GM21447 (cell line): ENCODE measurements around the gene RNF149.
"Not testable (repeated sequence)": the region's sequence is repeated elsewhere in the genome, so short reads cannot be mapped to it uniquely, and the experiment has no call there.

Source experiments
- ATAC-seq: cut with Tn5 transposase; IDR thresholded peaks from one replicate; pipeline ENCODE4 v1.9.1; 2021; ENCODE audit not compliant: unreplicated experiment

RNF149 gene, protein sequence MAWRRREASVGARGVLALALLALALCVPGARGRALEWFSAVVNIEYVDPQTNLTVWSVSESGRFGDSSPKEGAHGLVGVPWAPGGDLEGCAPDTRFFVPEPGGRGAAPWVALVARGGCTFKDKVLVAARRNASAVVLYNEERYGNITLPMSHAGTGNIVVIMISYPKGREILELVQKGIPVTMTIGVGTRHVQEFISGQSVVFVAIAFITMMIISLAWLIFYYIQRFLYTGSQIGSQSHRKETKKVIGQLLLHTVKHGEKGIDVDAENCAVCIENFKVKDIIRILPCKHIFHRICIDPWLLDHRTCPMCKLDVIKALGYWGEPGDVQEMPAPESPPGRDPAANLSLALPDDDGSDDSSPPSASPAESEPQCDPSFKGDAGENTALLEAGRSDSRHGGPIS

DNA sequence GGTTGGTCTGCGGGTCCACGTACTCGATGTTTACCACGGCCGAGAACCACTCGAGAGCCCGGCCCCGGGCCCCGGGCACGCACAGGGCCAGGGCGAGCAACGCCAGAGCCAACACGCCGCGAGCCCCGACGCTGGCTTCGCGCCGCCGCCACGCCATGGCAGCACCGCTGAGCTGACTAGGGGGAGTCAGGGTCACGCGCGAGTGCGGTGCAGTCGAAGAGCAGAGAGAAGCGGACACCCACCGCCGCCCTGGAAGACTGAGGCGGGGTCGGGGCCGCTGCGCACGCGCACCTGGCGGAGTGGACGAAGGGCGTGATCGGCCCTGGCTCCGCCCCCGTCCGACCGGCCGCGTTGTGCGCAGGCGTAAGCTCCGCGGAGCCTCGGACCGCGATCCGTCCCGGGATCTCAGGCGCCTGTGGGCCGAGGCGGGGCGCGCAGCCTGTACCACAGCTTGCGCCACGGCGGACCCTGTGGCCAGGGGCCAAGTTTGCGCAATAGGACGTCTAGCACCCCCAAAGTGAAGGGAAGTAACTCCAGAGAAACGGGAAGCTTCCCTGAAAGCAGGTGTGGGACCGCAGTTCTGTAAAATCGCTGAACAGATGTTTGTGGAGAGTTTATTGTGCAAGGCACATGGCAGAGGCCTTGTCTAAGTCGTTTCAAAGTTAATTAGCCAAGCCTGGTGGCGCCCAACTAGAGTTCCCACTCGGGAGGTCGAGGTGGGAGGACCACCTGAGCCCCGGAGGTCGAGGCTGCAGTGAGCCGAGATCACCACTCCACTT is at the start of gene RNF149:
RNF149 (minus strand) TSS at position 270 of the 779 bp plus-strand sequence; CDS start at position 157, 113 bp downstream.
- peak; percentile 50 for ATAC-seq

DNA sequence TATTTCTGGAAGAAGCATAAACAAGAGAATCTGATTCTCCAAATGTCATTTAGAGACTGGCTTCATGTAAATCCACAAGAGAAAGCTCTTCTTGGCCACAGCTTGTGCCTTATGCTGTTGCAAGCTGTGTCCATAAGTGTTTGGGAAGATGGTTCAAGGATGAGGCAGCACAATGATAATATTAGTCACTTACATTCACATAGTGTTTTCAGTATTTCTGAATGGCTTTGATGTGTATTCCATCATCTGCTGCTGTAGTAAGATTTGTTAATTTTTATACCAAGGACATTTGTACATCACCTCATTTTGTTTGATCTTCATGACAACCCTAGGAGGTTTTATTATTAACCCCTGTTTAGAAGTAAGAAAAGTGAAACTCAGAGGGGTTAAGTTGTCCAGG is 48.9 kb upstream of the RNF149 start:
- ATAC-seq = no peak

DNA sequence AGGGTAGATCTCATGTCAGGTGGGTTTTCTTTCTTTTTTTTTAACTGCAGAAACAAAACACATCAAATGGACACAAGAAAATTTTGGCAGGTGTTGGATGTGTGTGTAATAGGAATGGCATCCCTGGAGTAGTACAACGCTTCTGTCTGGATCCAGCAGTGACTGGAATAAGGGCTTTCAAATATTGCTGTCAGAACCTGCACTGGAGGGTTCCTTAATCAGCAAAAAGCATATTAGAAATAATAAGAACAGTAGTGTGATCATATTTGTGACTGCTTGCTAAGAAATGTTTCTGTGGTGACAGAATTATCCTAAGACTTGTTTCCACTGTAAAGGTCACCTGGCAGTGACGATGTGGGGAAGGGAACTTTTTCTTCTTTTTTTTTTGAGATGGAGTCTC is 48.0 kb upstream of the RNF149 start:
- no peak for ATAC-seq

DNA sequence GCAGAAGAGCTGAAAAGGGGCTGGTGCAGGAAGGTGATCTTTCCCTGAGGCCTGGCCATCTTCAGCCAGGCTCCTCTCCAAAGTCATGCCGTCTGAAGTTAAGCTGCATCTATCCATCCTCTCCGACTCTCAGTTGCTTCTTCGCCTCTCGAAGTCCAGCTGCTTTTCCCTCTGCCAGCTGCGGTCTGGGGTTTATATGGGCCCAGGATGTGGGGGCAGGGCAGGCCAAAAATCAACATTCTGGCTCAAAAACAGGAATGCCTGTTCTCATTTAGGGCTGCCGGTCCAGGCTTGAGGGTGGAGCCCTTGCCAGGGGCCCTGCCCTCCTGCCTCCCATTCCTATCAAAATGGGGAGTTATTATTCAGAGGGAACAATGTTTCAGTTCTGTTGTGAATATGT is 47.6 kb upstream of the RNF149 start:
- no peak for ATAC-seq

DNA sequence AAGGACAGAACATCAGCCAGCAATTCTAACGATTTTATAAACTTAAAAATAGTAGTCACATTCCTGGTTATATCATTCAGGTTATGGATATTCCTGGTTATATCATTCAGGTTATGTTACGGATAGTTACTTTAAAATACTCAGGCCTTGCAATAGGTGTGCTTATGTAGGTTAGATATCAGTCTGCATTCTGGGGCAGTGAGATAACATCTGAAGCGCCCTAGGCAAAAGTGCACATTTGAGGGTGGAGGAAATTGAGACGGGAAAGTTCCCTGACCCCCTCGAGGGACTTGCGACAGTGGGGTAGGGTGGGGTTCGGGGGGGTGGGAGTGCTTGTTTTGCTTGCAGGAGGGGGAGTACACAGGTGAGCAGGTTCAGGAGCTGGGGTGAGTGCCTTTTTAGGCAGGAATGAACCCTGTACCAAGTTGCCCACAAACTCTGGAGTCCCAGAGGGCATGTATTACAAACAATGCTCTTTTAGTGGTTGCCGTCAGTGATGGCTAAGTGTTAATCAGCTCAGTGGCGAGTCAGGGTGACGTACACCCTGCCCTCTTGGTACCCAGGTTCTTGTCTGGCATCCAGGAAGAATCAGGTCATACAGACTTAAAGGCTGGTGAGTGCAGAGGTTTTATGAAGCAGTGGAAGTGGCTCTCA is 47.0 kb upstream of the RNF149 start:
- ATAC-seq = no peak

DNA sequence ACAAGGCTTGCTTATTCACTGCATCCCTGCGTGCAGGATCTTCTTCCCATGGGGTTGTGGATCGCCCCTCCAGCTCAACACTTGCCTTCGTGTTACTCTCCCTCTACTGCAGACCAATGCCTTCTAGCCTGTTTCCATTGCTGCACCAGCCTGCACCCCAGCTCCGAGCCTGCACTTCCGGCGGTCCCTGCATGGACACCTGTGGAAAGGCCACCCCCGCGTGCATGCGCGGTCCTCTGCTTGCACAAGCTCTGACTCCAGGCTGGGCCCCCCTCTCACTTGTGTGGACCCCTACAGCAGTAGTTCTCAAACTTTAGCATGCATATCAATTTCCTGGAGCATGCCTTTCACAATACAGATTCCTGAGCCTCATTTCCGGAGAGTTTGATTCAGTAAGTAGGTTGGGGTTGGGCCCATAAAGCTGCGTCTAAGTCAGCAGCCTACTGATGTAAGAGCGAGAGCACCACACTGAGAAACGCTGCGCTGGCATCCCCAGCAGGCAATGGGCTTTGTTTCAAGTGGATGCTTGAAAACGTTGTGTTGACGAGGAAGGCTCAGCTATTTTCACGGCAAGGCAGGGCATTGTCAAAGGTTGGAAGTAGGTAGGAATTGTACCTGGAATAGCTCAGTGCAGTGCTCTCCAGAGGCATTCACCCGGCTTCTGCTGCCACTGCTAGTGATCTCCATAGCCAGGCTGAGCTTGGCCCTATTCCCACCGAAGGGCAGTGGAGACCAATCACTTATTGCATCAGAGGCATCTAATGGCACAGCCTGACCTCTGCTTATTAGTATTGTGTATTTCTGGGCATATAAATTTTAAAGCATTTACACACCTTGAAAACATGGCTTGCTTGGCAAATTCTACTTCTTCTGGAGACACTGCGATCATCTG is 46.2 kb upstream of the RNF149 start:
- ATAC-seq = no peak

DNA sequence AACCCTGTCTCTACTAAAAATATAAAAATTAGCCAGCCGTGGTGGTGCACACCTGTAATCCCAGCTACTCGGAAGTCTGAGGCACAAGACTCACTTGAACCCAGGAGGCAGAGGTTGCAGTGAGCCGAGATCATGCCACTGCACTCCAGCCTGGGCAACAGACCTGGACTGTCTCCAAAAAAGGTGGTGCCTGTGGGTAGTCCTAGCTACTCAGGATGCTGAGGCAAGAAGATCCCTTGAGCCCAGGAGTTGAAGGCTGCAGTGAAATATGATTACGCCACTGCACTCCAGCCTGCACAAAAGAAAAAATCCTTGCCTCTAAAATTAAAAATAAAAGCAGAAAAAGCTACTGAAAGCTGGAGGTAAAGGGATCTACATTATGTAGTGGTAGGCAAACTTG is 44.1 kb upstream of the RNF149 start:
- ATAC-seq = not testable (repeated sequence)

DNA sequence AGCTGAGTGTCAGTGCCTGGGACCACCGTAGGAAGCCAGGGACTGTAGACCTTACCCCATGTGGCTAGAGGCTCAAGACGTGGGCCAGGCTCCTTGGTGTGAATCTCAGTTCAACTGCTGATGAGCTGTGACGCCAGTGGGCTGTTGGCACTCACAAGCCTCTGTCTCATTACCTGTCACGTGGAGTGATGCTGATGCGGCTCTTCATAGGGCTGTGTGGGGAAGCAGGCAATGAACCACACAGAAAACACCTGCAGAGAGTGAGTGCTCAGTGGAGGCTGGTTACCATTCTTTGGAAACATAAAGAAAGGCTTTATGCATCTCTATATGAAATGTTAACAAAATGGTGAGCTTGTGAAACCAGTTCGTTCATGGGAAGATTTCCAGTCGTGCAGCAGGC is 42.7 kb upstream of the RNF149 start:
- ATAC-seq = no peak

DNA sequence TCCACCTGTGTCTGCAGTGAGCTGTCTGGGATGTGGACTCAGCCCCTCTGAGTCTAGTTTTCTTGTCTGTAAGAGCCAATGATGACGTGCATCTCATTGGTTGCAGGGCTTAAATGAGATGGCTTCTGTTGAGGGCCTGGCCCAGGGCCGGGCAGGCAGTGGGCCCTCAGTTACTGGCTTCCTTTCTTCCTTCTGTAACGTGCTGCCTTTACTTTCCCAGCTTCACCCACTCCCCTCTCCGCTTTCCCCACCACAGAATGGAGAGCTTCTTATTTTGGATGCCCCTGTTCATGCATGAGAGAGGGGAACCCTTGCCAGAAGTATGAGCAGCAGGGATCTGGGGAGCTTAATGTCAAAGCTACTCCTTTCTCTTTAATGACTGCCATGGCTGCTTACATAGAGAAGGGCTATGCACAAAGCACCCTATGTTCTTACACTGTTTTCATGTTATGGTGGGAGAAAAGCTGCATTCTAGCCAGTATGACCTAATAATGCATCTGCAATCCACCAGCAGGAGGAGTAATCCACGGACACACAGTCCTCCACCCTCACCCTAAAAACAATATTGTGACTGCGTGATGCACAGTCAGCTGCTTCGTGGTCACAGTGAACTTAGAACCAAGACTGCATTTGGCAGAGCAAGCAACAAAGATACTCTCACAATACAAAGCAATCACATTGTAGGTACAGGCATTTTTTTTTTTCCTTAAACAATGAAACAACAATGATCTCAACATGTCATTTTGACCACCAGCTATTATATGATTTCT is 41.6 kb upstream of the RNF149 start:
- ATAC-seq = no peak

DNA sequence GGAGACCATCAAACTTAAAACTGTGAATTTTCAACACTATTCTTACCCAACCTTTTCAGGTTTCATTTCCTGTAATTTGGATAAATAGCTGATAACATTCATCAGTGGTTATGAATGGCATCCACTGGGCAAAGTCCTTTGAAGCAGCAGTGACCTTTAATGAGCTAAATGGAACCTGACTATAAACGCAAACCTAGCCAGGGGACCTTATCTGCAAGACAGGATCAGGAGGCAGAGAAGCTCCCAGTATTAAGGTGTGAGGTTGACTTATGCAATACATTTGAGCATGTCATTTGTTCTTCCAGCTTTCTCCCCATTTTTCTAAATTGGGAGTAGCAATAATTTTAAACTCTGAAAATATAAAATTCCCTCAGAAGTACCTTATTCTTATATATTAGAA is 40.4 kb upstream of the RNF149 start:
- ATAC-seq = no peak

DNA sequence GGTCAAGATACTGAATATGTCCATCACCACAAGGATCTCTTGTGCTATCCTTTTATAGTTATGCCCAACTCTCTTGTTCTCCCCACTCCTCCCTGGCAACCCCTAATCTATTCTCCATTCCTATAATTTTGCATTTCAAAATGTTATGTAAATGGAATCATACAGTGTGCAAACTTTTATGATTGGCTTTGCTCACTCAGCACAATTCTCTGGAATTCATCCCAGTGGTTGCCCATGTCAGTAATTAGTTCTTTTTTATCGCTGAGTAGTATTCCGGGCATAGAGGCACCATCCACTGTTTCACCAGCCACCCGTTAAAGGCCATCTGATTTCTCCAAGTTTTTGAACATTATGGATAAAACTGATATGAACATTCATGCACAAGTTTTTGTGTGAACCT is 38.4 kb upstream of the RNF149 start:
- ATAC-seq = no peak

DNA sequence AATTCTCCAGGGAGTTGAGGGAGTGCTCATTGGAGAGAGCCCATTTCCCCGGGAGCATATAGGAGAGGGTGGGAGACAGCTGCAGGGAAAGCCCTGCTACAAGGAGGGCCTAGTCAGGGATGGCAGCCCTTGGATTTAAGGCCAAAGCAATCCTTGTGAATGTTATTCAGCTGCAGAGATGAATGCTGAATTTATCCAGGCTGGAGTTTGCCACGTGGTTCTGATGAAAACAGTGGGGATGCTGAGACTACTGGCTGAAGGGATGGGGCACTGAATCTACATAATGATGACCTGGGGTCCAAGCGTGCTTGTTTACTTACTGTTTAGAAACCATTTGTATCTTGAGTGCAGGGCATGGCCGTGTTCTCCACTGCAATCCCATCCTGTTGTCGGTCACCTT is 35.6 kb upstream of the RNF149 start:
- ATAC-seq = no peak

DNA sequence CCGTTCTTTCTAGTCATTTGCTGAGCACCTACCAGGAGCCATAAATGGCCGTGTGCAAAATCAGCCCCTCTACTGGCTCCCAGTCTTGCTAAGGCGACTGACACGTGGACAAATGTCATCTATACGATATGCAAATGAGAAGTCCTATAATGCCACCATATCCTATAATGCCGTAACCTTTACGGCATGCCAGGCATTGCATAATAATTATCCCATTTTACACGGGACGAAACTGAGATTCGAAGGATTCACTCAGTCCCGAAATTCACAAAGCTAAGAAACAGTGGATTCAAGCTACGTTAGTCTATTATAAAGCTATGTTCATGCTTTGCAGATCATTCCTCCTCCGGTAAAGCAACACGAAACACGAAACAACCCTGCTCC is 34.1 kb upstream of the RNF149 start:
- ATAC-seq = no peak

DNA sequence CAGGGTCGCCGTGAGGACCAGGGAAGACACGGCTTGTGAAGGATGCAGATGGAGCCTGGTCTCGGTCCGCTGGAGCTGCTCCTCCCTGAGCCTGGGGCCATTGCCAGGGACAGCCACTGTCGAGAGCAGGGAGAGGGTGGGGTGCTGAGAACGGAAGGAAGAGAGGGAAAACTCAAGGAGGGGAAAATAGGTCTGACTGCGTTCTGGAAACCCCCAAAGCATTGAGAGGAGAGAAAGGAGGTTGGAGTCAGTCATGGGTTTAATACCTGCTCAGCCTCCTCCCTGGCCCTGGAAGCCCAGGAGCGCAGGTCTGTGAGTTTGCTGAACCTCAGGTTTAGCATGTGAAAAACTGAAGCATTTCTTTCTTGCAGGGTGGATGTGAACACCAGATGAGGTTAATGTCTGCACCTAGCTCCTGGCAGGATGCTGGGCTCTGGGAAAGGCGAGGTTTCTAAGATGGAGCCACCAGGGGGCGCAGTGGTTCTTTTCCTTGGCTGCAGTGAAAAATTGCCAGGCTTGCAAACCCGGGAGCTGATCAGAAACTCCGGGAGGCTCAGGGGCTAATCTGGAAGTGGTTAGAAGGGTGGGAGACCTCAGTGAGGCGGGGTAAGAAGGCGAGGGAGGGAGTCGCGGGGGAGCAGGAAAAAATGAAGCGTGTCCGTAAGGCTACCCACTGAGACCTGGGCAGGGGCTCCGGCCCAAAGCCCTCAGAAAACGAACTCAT is 33.6 kb upstream of the RNF149 start:
- no peak for ATAC-seq

DNA sequence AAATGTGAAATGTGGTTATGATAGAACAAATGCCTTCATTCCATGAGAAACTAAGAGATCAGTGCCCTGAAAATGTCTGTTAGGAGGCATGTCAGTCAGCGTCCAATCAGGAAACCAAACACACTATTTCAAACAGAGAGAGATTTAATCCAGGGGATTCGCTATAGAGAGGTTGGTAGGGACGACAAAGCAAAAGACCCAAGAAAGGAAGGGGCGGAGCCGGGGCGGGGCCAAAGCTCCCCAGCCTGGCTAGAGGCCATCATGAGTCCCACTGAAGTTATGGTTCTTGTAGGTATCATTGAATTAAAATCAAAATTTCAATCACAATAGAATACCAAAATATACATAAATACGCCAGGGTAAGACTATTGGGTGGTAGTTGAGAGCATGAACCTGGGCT is 32.9 kb upstream of the RNF149 start:
- ATAC-seq = no peak

DNA sequence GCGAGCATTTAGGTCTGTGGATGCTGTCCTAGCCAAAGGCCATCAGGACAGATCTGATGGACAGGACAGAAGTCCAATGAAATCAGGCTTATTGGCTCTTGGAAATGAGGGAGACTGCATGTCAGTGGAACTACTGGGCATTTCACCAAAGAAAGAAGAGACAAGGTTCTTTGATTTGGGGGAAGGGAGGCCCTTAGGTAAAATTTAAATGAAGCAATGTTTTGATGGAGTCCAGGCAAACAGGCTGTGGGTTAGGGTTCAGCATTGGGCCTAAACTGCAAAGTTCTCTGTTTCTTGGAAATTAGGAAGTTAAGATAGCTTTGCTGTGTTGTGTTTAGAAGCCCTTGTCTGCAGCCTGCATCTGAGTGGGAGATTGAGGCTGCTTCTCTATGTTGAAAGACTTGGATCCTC is 31.6 kb upstream of the RNF149 start:
- no peak for ATAC-seq

DNA sequence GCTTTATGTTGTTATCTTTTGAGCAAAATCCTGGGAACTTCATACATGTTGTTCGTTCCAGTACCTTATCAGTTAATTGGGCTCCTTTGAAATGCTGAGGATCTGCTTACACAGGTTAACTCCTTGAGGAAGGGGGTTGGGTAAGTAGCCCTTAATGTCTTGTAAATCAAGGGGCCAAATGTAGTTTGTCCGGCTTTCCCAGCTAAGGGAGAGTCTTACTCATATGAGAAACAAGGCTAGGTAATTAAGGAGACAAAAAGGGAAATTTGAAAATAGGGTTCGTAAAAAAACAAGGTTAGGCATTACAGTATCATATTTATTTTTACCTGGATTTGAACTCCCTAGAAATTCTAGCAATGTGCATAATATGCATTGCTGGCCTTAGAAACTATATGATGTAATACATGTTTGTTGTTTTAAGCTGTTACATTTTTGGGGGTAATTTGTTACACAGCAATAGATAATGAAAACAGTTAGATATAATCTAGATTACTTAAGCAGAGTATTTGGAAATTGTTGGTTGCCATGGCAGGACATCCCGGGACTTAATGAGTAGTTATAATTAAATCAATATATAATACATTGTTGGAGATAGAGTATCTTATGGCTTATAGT is 30.9 kb upstream of the RNF149 start:
- ATAC-seq = no peak

DNA sequence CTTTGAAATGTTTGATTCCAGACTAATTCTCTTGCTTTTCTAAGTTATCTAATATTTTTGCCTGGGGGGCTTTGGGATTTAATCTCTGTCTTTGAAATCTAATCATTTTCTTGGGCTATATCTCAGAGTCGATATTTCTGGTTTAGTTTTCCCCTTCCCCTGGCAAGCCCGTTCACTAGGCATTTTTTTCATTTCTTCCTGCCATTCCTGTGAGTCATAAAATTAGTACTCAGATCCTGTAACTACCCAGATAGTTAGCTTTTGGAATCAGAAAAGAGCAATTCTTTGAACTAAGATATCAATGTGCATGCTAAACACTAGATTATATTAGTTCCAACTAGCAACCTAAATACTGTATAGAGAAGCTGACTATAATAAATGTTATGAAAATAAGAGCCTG is 29.4 kb upstream of the RNF149 start:
- ATAC-seq = no peak
